Retinal pigment epithelial cell (primary cell): Measurements from ENCODE around the gene PCSK2.

Experiments used
- DNase-seq: peaks from one replicate; pipeline ENCODE4 v3.0.0-alpha.2; 2010; ENCODE audit warnings: low read depth
- H3K4me3 ChIP-seq: 2 replicates; pipeline ENCODE4 v1.5.1; 2011; ENCODE audit warnings: mild to moderate bottlenecking, low read length, control low read depth, moderate library complexity
- CTCF ChIP-seq: conservative IDR thresholded peaks from 2 replicates; pipeline ENCODE4 v1.5.1; 2011; ENCODE audit warnings: low read depth, low read length, control low read depth, inconsistent platforms

Gene PCSK2

GRCh38 chr20:17225851-17226409 lies 910 bp upstream of the PCSK2 start:
- H3K4me3 ChIP-seq = peak overlapping the region; percentile 58
- no peak for DNase-seq
- no peak for TF ChIP-seq CTCF

- no peak for TF ChIP-seq CTCF
- peak overlapping the region; percentile 43 for H3K4me3 ChIP-seq
- no peak for DNase-seq
Measured at GRCh38 chr20:17227219-17227575, 357 bp downstream of the PCSK2 start.

DNA sequence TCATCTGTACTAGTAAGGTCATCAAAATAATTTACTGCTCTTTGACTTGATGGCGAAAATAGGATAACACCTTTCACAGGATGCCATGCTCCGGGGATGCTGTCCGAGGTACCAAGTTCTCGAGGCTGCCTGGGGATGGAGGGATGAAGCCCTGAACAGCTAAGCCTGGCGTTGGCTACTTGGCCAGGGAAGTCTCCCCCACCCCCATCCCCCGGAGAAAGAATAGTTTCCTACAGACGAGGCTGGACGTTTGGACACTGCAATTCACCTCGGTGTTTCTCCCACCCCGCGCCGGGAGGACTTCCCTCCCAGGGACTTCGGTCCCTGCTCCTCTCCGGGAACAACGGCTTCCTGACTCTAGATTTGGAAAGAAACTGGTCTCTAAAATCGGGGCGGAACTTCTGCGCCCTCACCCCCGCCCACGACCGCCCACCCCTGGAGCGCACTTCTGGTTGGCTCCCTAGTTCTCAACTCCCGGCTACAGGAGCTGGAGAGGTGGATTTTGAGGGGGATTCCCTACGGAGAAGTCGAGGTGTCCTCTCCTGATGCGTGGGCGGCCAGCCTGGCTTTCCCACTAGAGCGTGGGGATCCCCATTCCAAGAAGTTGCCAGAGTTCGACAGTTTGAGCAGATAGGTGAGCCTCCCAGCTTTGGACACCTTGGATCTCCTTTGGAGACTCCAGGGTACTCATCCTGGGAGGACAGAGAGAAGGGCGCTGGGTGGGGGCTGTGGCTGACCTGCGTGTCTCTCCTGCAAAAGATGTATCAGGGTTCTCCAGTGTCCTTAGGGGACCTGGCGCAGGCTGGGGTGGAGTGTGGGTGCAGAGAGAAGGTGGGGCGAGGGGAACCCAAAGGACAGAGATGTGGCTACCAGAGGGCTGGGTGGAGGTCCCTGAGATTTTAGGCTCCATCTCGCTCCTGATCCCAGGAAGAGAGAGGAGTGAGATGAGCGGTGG lies 1.1 kb downstream of the PCSK2 start:
- peak; percentile 6 for DNase-seq
- no peak for TF ChIP-seq CTCF
- H3K4me3 ChIP-seq = no peak overlapping the region

GRCh38 chr20:17228624-17229061 lies 1.8 kb downstream of the PCSK2 start:
- no peak for TF ChIP-seq CTCF
- no peak overlapping the region for H3K4me3 ChIP-seq
- DNase-seq = no peak

DNA sequence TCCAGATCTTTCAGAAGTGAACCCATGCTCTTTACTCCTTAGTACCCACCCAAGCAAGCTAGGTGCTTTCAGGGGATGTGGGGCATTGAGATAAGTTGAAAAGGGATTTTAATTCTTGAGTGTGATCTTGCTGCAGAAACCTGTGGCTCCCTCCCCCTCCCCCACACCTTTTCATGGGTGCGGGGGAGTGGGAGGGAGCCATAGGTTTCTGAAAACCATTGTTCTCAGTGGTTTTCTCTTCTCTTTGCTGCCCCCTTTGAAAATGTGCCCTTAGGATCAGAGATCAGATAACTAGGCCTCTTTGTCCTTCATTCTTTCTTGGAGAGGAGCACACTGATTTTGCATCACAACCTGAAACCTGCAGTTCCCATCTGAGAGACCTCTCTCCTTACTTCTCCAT lies 2.4 kb downstream of the PCSK2 start:
- no peak for DNase-seq
- H3K4me3 ChIP-seq = no peak overlapping the region
- TF ChIP-seq CTCF = no peak

DNA sequence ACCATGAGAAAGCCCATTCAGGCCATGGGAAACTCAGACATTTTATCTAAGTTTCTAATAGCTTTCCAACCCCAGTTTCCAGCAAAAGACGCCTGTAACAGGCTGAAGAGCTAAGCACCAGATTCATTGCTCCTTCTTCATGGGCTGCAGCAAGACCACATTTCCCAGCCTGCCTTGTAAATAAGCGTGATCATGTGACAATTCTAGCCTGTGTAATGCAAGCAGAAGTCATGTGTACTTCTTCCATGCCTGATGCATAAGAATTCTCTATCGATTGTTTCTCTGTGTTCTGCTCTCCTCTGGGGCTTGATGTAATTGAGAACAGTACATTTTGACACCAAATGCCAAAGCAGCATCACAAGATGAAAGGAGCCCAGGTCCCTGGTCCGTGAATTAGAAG lies 6.8 kb downstream of the PCSK2 start:
- H3K4me3 ChIP-seq = no peak overlapping the region
- DNase-seq = no peak
- TF ChIP-seq CTCF = no peak

DNA sequence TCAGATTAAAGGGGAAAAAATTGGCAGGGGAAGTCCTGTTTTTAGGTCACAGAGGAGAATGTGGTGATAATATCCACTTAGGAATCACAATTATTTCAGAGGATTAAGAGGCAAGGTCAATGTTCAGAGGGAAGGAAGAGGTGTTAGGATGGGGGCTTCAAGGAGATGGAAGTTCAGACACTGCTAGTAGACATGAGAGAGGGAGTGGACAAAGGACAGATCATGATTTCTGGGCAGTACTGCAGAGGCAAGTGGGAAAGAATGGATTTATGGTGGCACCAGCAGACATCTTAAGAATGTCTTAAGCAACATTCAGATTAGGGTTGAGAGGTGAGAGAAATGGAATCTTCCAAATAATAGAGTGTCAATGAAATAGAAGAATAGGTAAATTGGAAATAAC lies 9.9 kb downstream of the PCSK2 start:
- no peak for TF ChIP-seq CTCF
- H3K4me3 ChIP-seq = no peak overlapping the region
- DNase-seq = no peak
